WERI-Rb-1 (cell line): ENCODE data around the gene ZNF695.

Source experiments
- DNase-seq: peaks from one replicate; pipeline ENCODE4 v3.0.0-alpha.2; 2020
- H3K27ac ChIP-seq: fragments of 250-450 bp; sonication (Bioruptor Pico); 2 replicates; pipeline ENCODE4 v1.5.1; 2020; ENCODE audit warnings: mild to moderate bottlenecking, moderate library complexity
- H3K27me3 ChIP-seq: fragments of 250-450 bp; sonication (Bioruptor Pico); 2 replicates; pipeline ENCODE4 v1.5.1; 2021; ENCODE audit warnings: mild to moderate bottlenecking, low read depth, moderate library complexity; ENCODE audit not compliant: insufficient read depth, severe bottlenecking
- H3K36me3 ChIP-seq: fragments of 250-450 bp; sonication (Bioruptor Pico); 2 replicates; pipeline ENCODE4 v1.5.1; 2020; ENCODE audit warnings: mild to moderate bottlenecking, moderate library complexity
- H3K4me3 ChIP-seq: 2 replicates; pipeline ENCODE4 v1.5.1; 2011; ENCODE audit warnings: low read depth, mild to moderate bottlenecking, control low read depth, low read length
- H3K9me3 ChIP-seq: fragments of 250-450 bp; sonication (Bioruptor Pico); 2 replicates; pipeline ENCODE4 v1.5.1; 2021; ENCODE audit warnings: mild to moderate bottlenecking, moderate library complexity; ENCODE audit not compliant: severe bottlenecking
- TF ChIP-seq, protein P1 (sequence below): IDR thresholded peaks from 2 replicates; pipeline ENCODE4 v1.5.1; 2011; ENCODE audit warnings: low read depth, mild to moderate bottlenecking, control low read depth, inconsistent platforms, low read length

The ZNF695 gene

GRCh38 chr1:246988316-246988715 is 19.5 kb downstream of the ZNF695 start:
- TF ChIP-seq, protein P1, sequence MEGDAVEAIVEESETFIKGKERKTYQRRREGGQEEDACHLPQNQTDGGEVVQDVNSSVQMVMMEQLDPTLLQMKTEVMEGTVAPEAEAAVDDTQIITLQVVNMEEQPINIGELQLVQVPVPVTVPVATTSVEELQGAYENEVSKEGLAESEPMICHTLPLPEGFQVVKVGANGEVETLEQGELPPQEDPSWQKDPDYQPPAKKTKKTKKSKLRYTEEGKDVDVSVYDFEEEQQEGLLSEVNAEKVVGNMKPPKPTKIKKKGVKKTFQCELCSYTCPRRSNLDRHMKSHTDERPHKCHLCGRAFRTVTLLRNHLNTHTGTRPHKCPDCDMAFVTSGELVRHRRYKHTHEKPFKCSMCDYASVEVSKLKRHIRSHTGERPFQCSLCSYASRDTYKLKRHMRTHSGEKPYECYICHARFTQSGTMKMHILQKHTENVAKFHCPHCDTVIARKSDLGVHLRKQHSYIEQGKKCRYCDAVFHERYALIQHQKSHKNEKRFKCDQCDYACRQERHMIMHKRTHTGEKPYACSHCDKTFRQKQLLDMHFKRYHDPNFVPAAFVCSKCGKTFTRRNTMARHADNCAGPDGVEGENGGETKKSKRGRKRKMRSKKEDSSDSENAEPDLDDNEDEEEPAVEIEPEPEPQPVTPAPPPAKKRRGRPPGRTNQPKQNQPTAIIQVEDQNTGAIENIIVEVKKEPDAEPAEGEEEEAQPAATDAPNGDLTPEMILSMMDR, result no peak
- DNase-seq, result no peak
- no peak overlapping the region for H3K4me3 ChIP-seq
- H3K27ac ChIP-seq, result no peak overlapping the region
- peaks cover 71% of the 10 kb centered on the region for H3K9me3 ChIP-seq
- H3K36me3 ChIP-seq, result peaks cover 71% of the 10 kb centered on the region
- H3K27me3 ChIP-seq, result no peaks in the 10 kb centered on the region

- Histone ChIP-seq H3K27me3 (no peaks in the 10 kb centered on the region), H3K36me3 (peaks cover 68% of the 10 kb centered on the region), H3K9me3 (peaks cover 66% of the 10 kb centered on the region), H3K27ac (no peak overlapping the region), H3K4me3 (no peak overlapping the region)
- no peak for DNase-seq
- TF ChIP-seq, protein P1, result no peak
Observed at GRCh38 chr1:246987083-246987690, 20.7 kb downstream of the ZNF695 start.

- TF ChIP-seq, protein P1, result no peak
- no peak for DNase-seq
- H3K27me3 ChIP-seq, result no peaks in the 10 kb centered on the region
- no peak overlapping the region for H3K4me3 ChIP-seq
- peaks cover 24% of the 10 kb centered on the region for H3K36me3 ChIP-seq
- peaks cover 9% of the 10 kb centered on the region for H3K9me3 ChIP-seq
- no peak overlapping the region for H3K27ac ChIP-seq
Observed at GRCh38 chr1:246978785-246979184, 29.1 kb downstream of the ZNF695 start.

DNA sequence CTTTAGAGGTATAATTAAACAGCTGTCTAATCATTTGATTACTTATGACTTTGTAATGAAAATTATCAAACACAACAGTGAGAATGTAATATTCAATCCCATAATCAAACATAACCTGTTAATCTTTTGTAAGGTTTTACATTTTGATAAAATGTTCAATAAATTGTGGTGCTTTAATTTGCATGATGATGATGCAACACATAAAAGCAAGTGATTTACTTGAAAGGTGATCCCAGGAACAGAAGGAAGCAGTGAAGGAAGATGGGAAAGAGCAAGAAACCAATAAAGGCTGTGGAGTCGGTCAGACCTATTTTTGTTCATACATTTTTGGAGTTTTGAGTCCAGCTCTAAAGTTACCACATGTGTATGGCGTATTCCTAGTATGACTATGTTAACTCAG is 29.6 kb downstream of the ZNF695 start:
- Histone ChIP-seq H3K9me3 (peaks cover 5% of the 10 kb centered on the region), H3K27ac (no peak overlapping the region), H3K4me3 (no peak overlapping the region), H3K27me3 (no peaks in the 10 kb centered on the region), H3K36me3 (peaks cover 24% of the 10 kb centered on the region)
- DNase-seq, result no peak
- TF ChIP-seq, protein P1, result no peak

DNA sequence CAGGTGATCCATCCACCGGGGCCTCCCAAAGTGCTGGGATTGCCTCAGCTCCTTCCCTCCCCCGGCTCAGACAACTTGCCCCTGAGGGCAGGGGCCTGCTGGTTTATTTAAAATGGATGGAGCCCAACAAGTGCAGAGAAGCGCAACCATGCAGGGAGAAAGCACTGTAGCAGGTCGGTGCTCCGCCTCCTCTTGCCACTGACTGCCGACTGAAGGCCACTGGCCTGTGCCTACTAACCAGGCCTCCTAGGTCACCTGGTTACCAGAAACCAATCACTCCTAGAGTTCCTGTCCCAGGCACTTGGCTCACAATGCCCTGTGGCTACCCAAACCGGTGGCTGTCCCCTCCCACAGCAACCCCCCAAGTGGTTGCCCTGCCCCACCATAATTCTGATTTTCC is 35.9 kb downstream of the ZNF695 start:
- H3K36me3 ChIP-seq, result peaks cover 11% of the 10 kb centered on the region
- H3K9me3 ChIP-seq, result peaks cover 13% of the 10 kb centered on the region
- H3K27me3 ChIP-seq, result no peaks in the 10 kb centered on the region

More for the DNA sequence above, 35.9 kb downstream of the ZNF695 start:
- H3K4me3 ChIP-seq, result no peak overlapping the region
- TF ChIP-seq, protein P1, result no peak
- H3K27ac ChIP-seq, result no peak overlapping the region
- no peak for DNase-seq
